ENCODE results near the gene GOSR2. TPM values are rescaled to one million over a fixed set of nuclear protein-coding genes. Genes with fewer than 3 reads are reported as not detected.

Gene GOSR2
- total and polyA plus RNA-seq, 5 experiments from 2014 or later: 36.4 to 89.0 (median 52.0) TPM

- Mint-ChIP-seq H3K9me3 (peaks cover 0 to 8% (median 0%) of the 10 kb centered on the region in 9 donors), H3K36me3 (no peaks in the 10 kb centered on the region), H3K27me3 (peaks cover 0 to 16% (median 12%) of the 10 kb centered on the region in 5 donors), H3K4me3 (no peak overlapping the region), H3K27ac (no peak overlapping the region), H3K4me1 (peaks cover 0 to 3% (median 0%) of the 10 kb centered on the region in 4 donors)
- ATAC-seq: no peak
- no peak for DNase-seq
- POLR2A ChIA-PET: no interaction called here
These were observed 26.0 kb upstream of the GOSR2 start for GRCh38 chr17:46896991-46897390.

- POLR2A ChIA-PET: no interaction called here
- Mint-ChIP-seq H3K4me1 (no peaks in the 10 kb centered on the region), H3K27ac (no peak overlapping the region), H3K4me3 (no peak overlapping the region), H3K36me3 (no peaks in the 10 kb centered on the region), H3K27me3 (peaks cover 0 to 13% (median 6%) of the 10 kb centered on the region in 5 donors), H3K9me3 (peaks cover 0 to 8% (median 0%) of the 10 kb centered on the region in 9 donors)
- DNase-seq (no peak), ATAC-seq (no peak)
These were observed 24.6 kb upstream of the GOSR2 start for GRCh38 chr17:46898364-46898763.

- peaks cover 0 to 8% (median 3%) of the 10 kb centered on the region in 9 donors for H3K9me3 Mint-ChIP-seq
- H3K27me3 Mint-ChIP-seq: peaks cover 0 to 14% (median 4%) of the 10 kb centered on the region in 5 donors
- ATAC-seq (no peak), DNase-seq (no peak)
- POLR2A ChIA-PET: no interaction called here
- H3K27ac Mint-ChIP-seq: no peak overlapping the region
- H3K36me3 Mint-ChIP-seq: no peaks in the 10 kb centered on the region
- no peaks in the 10 kb centered on the region for H3K4me1 Mint-ChIP-seq
- H3K4me3 Mint-ChIP-seq: no peak overlapping the region
These were observed 24.1 kb upstream of the GOSR2 start for GRCh38 chr17:46898860-46899259.

- POLR2A ChIA-PET: no interaction called here
- DNase-seq (no peak), ATAC-seq (no peak)
- Mint-ChIP-seq H3K4me3 (no peak overlapping the region), H3K9me3 (peaks cover 0 to 12% (median 3%) of the 10 kb centered on the region in 9 donors), H3K27ac (no peak overlapping the region), H3K36me3 (no peaks in the 10 kb centered on the region), H3K4me1 (peaks cover 2 to 9% (median 4%) of the 10 kb centered on the region in 4 donors), H3K27me3 (peaks cover 0 to 17% (median 11%) of the 10 kb centered on the region in 5 donors)
These were observed 21.7 kb upstream of the GOSR2 start for GRCh38 chr17:46901291-46901690.

- Mint-ChIP-seq H3K4me1 (peaks cover 2 to 9% (median 4%) of the 10 kb centered on the region in 4 donors), H3K27me3 (peaks cover 0 to 14% (median 8%) of the 10 kb centered on the region in 5 donors), H3K4me3 (no peak overlapping the region), H3K36me3 (no peaks in the 10 kb centered on the region), H3K9me3 (peaks cover 0 to 12% (median 0%) of the 10 kb centered on the region in 9 donors), H3K27ac (no peak overlapping the region)
- POLR2A ChIA-PET: no interaction called here
- DNase-seq: no peak
- ATAC-seq: no peak
These were observed 18.9 kb upstream of the GOSR2 start for GRCh38 chr17:46903762-46904672.

GRCh38 chr17:46908068-46908737, 14.8 kb upstream of the GOSR2 start:
- peaks cover 2 to 9% (median 4%) of the 10 kb centered on the region in 4 donors for H3K4me1 Mint-ChIP-seq
- no peaks in the 10 kb centered on the region for H3K36me3 Mint-ChIP-seq
- no peak overlapping the region for H3K4me3 Mint-ChIP-seq
- H3K27me3 Mint-ChIP-seq: peaks cover 0 to 26% (median 10%) of the 10 kb centered on the region in 5 donors
- POLR2A ChIA-PET: no interaction called here
- ATAC-seq (no peak), DNase-seq (no peak)
- H3K27ac Mint-ChIP-seq: peak overlapping the region in 1 of 10 donors; percentile 5
- H3K9me3 Mint-ChIP-seq: peaks cover 0 to 12% (median 0%) of the 10 kb centered on the region in 9 donors

- Mint-ChIP-seq H3K9me3 (no peaks in the 10 kb centered on the region), H3K27me3 (peaks cover 2 to 22% (median 6%) of the 10 kb centered on the region in 5 donors), H3K4me1 (peaks cover 2 to 7% (median 4%) of the 10 kb centered on the region in 4 donors), H3K27ac (peak overlapping the region in 1 of 10 donors; percentile 36), H3K36me3 (no peaks in the 10 kb centered on the region), H3K4me3 (no peak overlapping the region)
- POLR2A ChIA-PET: no interaction called here
- ATAC-seq (no peak), DNase-seq (no peak)
These were observed 12.6 kb upstream of the GOSR2 start for GRCh38 chr17:46910179-46910927.

- Mint-ChIP-seq H3K27ac (no peak overlapping the region), H3K4me1 (no peaks in the 10 kb centered on the region), H3K4me3 (no peak overlapping the region), H3K36me3 (peaks cover 0 to 3% (median 0%) of the 10 kb centered on the region in 3 donors), H3K27me3 (peaks cover 2 to 15% (median 6%) of the 10 kb centered on the region in 5 donors), H3K9me3 (no peaks in the 10 kb centered on the region)
- DNase-seq (no peak), ATAC-seq (no peak)
- POLR2A ChIA-PET: no interaction called here
These were observed 11.6 kb upstream of the GOSR2 start for GRCh38 chr17:46911311-46911710.

GRCh38 chr17:46915596-46915995, 7.4 kb upstream of the GOSR2 start:
- peaks cover 0 to 8% (median 0%) of the 10 kb centered on the region in 3 donors for H3K36me3 Mint-ChIP-seq
- POLR2A ChIA-PET: no interaction called here
- no peak for DNase-seq
- H3K27ac Mint-ChIP-seq: no peak overlapping the region
- H3K4me1 Mint-ChIP-seq: peaks cover 0 to under 1% (median 0%) of the 10 kb centered on the region in 4 donors
- H3K27me3 Mint-ChIP-seq: peaks cover 2 to 10% (median 3%) of the 10 kb centered on the region in 5 donors
- ATAC-seq: no peak
- peaks cover 0 to 2% (median 0%) of the 10 kb centered on the region in 9 donors for H3K9me3 Mint-ChIP-seq
- no peak overlapping the region for H3K4me3 Mint-ChIP-seq

- Mint-ChIP-seq H3K4me1 (peaks cover 0 to 2% (median 0%) of the 10 kb centered on the region in 4 donors), H3K9me3 (peaks cover 0 to 2% (median 0%) of the 10 kb centered on the region in 9 donors), H3K4me3 (no peak overlapping the region), H3K27me3 (peaks cover 0 to 8% (median 2%) of the 10 kb centered on the region in 5 donors), H3K27ac (no peak overlapping the region), H3K36me3 (peaks cover 0 to 8% (median 0%) of the 10 kb centered on the region in 3 donors)
- DNase-seq (no peak), ATAC-seq (no peak)
- POLR2A ChIA-PET: no interaction called here
These were observed 6.7 kb upstream of the GOSR2 start for GRCh38 chr17:46916211-46916610.

- ATAC-seq (no peak), DNase-seq (no peak)
- POLR2A ChIA-PET: no interaction called here
- no peak overlapping the region for H3K4me3 Mint-ChIP-seq
- H3K9me3 Mint-ChIP-seq: peaks cover 0 to 2% (median 0%) of the 10 kb centered on the region in 9 donors
- H3K27me3 Mint-ChIP-seq: peaks cover 0 to 8% (median 2%) of the 10 kb centered on the region in 5 donors
- peaks cover 0 to 2% (median 0%) of the 10 kb centered on the region in 4 donors for H3K4me1 Mint-ChIP-seq
- no peak overlapping the region for H3K27ac Mint-ChIP-seq
- peaks cover 0 to 8% (median 0%) of the 10 kb centered on the region in 3 donors for H3K36me3 Mint-ChIP-seq
These were observed 6.3 kb upstream of the GOSR2 start for GRCh38 chr17:46916623-46917022.

GRCh38 chr17:46917041-46917440, 5.9 kb upstream of the GOSR2 start:
- H3K36me3 Mint-ChIP-seq: peaks cover 0 to 8% (median 0%) of the 10 kb centered on the region in 3 donors
- H3K9me3 Mint-ChIP-seq: peaks cover 0 to 2% (median 0%) of the 10 kb centered on the region in 9 donors
- DNase-seq: no peak
- POLR2A ChIA-PET: no interaction called here
- no peak overlapping the region for H3K27ac Mint-ChIP-seq
- no peak for ATAC-seq
- H3K4me3 Mint-ChIP-seq: no peak overlapping the region
- H3K27me3 Mint-ChIP-seq: peaks cover 0 to 6% (median 2%) of the 10 kb centered on the region in 5 donors
- H3K4me1 Mint-ChIP-seq: peaks cover 0 to 4% (median 3%) of the 10 kb centered on the region in 4 donors

All from naive thymus-derived CD8-positive, alpha-beta T cell (primary cell).